ACC112 (cell line): ENCODE measurements around the gene LRBA.

Experiments used
- H2AFZ ChIP-seq: fragments of 200-600 bp; sonication (generic); one replicate; pipeline ENCODE4 v1.6.0; 2017; ENCODE audit warnings: antibody characterized with exemption, low read length; ENCODE audit not compliant: unreplicated experiment
- H3K27ac ChIP-seq: fragments of 200-600 bp; sonication (generic); 2 replicates; pipeline ENCODE4 v1.5.1; 2014; ENCODE audit warnings: low read depth, mild to moderate bottlenecking, antibody characterized with exemption, low read length, moderate library complexity
- H3K27me3 ChIP-seq: fragments of 200-600 bp; sonication (generic); 2 replicates; pipeline ENCODE4 v1.6.1; 2014; ENCODE audit warnings: mild to moderate bottlenecking, antibody characterized with exemption, low read length, moderate library complexity, mixed read lengths; ENCODE audit not compliant: insufficient read depth
- H3K36me3 ChIP-seq: fragments of 200-600 bp; sonication (generic); 2 replicates; pipeline ENCODE4 v1.6.1; 2016; ENCODE audit warnings: mild to moderate bottlenecking, antibody characterized with exemption, low read length, moderate library complexity, mixed read lengths; ENCODE audit not compliant: insufficient read depth
- H3K4me1 ChIP-seq: fragments of 200-600 bp; sonication (generic); one replicate; pipeline ENCODE4 v1.6.1; 2016; ENCODE audit warnings: low read length, mixed read lengths; ENCODE audit not compliant: insufficient read depth, unreplicated experiment, control insufficient read depth
- H3K4me3 ChIP-seq: fragments of 200-600 bp; sonication (generic); 2 replicates; pipeline ENCODE4 v1.5.1; 2014; ENCODE audit warnings: mild to moderate bottlenecking, low read depth, low read length
- H3K79me2 ChIP-seq: fragments of 200-600 bp; sonication (generic); one replicate; pipeline ENCODE4 v1.6.0; 2016; ENCODE audit warnings: low read length; ENCODE audit not compliant: control insufficient read depth, unreplicated experiment, insufficient read depth

The LRBA gene

GRCh38 chr4:150598909-150599308 is 416.2 kb downstream of the LRBA start:
- H3K36me3 ChIP-seq = no peaks in the 10 kb centered on the region
- no peaks in the 10 kb centered on the region for H3K79me2 ChIP-seq
- H3K27me3 ChIP-seq = no peaks in the 10 kb centered on the region
- no peaks in the 10 kb centered on the region for H3K4me1 ChIP-seq
- no peak overlapping the region for H3K4me3 ChIP-seq
- H3K27ac ChIP-seq = no peak overlapping the region
- H2AFZ ChIP-seq = no peak overlapping the region

GRCh38 chr4:150593996-150594395 is 421.1 kb downstream of the LRBA start:
- peaks cover 7% of the 10 kb centered on the region for H3K79me2 ChIP-seq
- no peaks in the 10 kb centered on the region for H3K4me1 ChIP-seq
- no peak overlapping the region for H3K27ac ChIP-seq
- no peak overlapping the region for H3K4me3 ChIP-seq
- H3K27me3 ChIP-seq = no peaks in the 10 kb centered on the region
- no peak overlapping the region for H2AFZ ChIP-seq
- H3K36me3 ChIP-seq = no peaks in the 10 kb centered on the region

- H3K36me3 ChIP-seq = no peaks in the 10 kb centered on the region
- H3K79me2 ChIP-seq = peaks cover 26% of the 10 kb centered on the region
- H3K27ac ChIP-seq = no peak overlapping the region
- H3K27me3 ChIP-seq = no peaks in the 10 kb centered on the region
- H3K4me3 ChIP-seq = peak overlapping the region; percentile 78
- H3K4me1 ChIP-seq = peaks cover 8% of the 10 kb centered on the region
- H2AFZ ChIP-seq = no peak overlapping the region
Measured at GRCh38 chr4:150591904-150592303, 423.2 kb downstream of the LRBA start.

- peaks cover 8% of the 10 kb centered on the region for H3K4me1 ChIP-seq
- peak overlapping the region; percentile 78 for H3K4me3 ChIP-seq
- H2AFZ ChIP-seq = peak overlapping the region; percentile 61
- H3K36me3 ChIP-seq = no peaks in the 10 kb centered on the region
- H3K79me2 ChIP-seq = peaks cover 31% of the 10 kb centered on the region
- peak overlapping the region; percentile 51 for H3K27ac ChIP-seq
- H3K27me3 ChIP-seq = no peaks in the 10 kb centered on the region
Measured at GRCh38 chr4:150591406-150591805, 423.7 kb downstream of the LRBA start.

GRCh38 chr4:150590631-150591030 is 424.5 kb downstream of the LRBA start:
- H3K27ac ChIP-seq = peak overlapping the region; percentile 51; the same call in 1 of the 2 replicates
- H2AFZ ChIP-seq = no peak overlapping the region
- H3K79me2 ChIP-seq = peaks cover 39% of the 10 kb centered on the region
- peaks cover 8% of the 10 kb centered on the region for H3K4me1 ChIP-seq
- no peaks in the 10 kb centered on the region for H3K27me3 ChIP-seq
- no peaks in the 10 kb centered on the region for H3K36me3 ChIP-seq
- peak overlapping the region; percentile 78 for H3K4me3 ChIP-seq

- H3K27ac ChIP-seq = no peak overlapping the region
- H2AFZ ChIP-seq = no peak overlapping the region
- H3K4me3 ChIP-seq = peak overlapping the region; percentile 78
- peaks cover 50% of the 10 kb centered on the region for H3K79me2 ChIP-seq
- H3K36me3 ChIP-seq = no peaks in the 10 kb centered on the region
- H3K27me3 ChIP-seq = no peaks in the 10 kb centered on the region
- peaks cover 8% of the 10 kb centered on the region for H3K4me1 ChIP-seq
Measured at GRCh38 chr4:150589157-150589556, 425.9 kb downstream of the LRBA start.

- Histone ChIP-seq H3K27ac (peak overlapping the region; percentile 13), H3K27me3 (no peaks in the 10 kb centered on the region), H3K79me2 (peaks cover 58% of the 10 kb centered on the region), H3K4me3 (peak overlapping the region; percentile 78), H3K36me3 (no peaks in the 10 kb centered on the region), H3K4me1 (peaks cover 8% of the 10 kb centered on the region), H2AFZ (no peak overlapping the region)
Measured at GRCh38 chr4:150588316-150588715, 426.8 kb downstream of the LRBA start.

- H3K36me3 ChIP-seq = 0 out of 2 replicates have a peak, but pooled peaks cover 5% of the 10 kb centered on the region
- H2AFZ ChIP-seq = no peak overlapping the region
- H3K4me3 ChIP-seq = peak overlapping the region; percentile 78
- H3K4me1 ChIP-seq = peaks cover 8% of the 10 kb centered on the region
- peak overlapping the region; percentile 5 for H3K27ac ChIP-seq
- peaks cover 70% of the 10 kb centered on the region for H3K79me2 ChIP-seq
- H3K27me3 ChIP-seq = no peaks in the 10 kb centered on the region
Measured at GRCh38 chr4:150586162-150586810, 428.8 kb downstream of the LRBA start.

- Histone ChIP-seq H3K27ac (no peak overlapping the region), H3K27me3 (no peaks in the 10 kb centered on the region), H3K36me3 (0 out of 2 replicates have a peak, but pooled peaks cover 5% of the 10 kb centered on the region), H3K4me1 (peaks cover 8% of the 10 kb centered on the region), H3K4me3 (peak overlapping the region; percentile 78), H3K79me2 (peaks cover 77% of the 10 kb centered on the region), H2AFZ (no peak overlapping the region)
Measured at GRCh38 chr4:150585611-150586010, 429.5 kb downstream of the LRBA start.

- H3K27me3 ChIP-seq = no peaks in the 10 kb centered on the region
- peak overlapping the region; percentile 78 for H3K4me3 ChIP-seq
- H2AFZ ChIP-seq = no peak overlapping the region
- peaks cover 86% of the 10 kb centered on the region for H3K79me2 ChIP-seq
- H3K27ac ChIP-seq = 0 out of 2 replicates have a peak overlapping the region, but pooled peaks have one; percentile 27
- H3K4me1 ChIP-seq = peaks cover 8% of the 10 kb centered on the region
- 0 out of 2 replicates have a peak, but pooled peaks cover 5% of the 10 kb centered on the region for H3K36me3 ChIP-seq
Measured at GRCh38 chr4:150584111-150584915, 430.8 kb downstream of the LRBA start.
